NCI-H226 (cell line): ENCODE results near the gene GPRIN2.
A peak's percentile ranks its signal among the peaks of the same experiment; 100 is the strongest.

ENCODE experiments used
- DNase-seq: peaks from one replicate; pipeline ENCODE4 v3.0.0-alpha.2; 2015

GPRIN2 gene

DNA sequence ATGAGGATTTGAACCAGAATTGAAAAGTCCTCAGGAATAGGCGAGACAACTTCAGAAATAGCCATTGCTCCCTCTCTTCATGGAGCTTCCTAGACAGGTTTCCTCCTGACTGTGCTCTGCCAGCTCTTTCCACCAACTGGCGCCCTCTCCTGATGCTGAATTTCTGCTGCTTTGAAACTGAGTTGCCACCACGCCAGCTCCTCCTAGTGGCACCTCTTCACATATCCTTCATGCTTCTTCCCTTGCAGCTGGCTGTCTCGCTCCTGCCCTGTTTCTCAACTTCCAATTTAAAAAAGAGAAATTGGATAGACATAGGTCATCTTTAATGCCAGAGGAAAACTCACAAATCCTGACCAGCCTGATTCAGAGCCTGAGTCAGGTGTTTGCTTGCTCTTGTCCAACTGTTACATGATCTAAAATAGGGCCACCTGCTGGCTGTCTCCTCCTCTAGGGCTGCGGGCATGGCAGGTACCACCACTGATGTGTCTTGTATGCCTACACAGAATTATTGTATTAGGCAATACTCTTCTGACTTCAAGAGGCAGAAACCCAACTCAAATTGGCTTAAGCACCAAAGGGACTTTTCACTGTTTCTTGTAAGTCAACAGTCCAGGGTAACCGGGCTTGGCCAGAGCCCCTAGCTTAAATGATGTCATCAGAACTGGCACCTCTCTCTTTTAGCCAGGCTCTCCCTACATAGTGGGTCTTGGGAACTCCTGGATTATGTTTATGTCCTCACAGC lies 9.3 kb upstream of the GPRIN2 start:
- peak; percentile 59 for DNase-seq

DNA sequence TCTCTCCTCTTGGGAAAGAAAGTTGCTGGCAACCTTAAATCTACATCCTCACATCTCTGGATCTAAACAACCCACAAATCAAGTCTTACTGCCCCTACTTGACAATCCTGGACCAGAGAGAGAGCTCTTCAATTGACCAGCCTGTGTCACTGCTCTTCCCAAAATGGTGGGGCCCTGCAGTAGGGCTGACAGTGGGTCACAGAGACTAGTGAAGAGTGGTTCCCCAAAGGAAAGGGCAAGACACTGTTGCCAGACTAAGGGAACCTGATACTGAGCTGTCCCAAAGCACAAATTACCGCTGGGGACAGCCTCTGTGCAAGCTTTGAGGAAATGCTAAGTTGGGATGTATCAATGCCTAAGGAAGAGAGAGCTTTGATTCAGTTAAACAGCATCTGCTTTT lies 4.5 kb upstream of the GPRIN2 start:
- DNase-seq, result no peak

DNA sequence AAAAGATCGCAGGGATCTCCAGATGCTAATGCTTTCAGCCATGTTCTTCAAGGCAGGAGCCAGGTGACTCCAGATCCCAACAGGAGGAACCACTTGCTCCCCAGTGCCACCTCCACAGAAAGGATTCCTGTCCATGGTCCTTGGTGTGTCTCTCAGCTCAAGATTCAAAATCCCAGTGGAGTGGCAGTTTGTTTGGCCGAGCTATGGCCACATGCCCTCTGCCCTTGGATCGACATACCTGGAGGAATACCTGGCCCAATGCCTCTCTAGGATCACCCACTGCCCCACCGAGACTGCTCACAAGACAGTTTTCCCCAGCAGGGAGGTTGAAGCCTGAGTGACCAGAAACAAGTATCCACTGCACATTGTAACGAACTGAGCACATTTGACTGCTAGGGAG lies 3.9 kb upstream of the GPRIN2 start:
- no peak for DNase-seq

DNA sequence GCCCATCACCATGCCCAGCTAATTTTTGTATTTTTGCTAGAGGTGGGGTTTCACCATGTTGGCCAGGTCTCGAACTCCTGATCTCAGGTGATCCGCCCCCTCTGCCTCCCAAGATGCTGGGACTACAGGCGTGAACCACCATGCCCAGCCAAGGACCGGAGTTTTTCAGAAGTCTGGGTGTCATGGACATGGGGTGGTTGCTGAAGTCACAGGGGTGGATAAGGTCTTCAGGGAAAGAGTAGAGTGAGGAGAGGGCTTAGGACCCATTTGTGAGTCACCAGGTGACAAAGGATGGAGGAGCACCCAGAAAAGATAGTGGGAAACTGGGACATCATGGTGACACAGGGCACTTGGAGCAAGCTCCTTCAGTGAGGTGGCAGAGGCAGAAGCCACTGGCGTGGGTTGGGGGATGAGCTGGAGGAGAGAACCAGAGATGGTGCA lies 2.8 kb upstream of the GPRIN2 start:
- DNase-seq, result no peak

DNA sequence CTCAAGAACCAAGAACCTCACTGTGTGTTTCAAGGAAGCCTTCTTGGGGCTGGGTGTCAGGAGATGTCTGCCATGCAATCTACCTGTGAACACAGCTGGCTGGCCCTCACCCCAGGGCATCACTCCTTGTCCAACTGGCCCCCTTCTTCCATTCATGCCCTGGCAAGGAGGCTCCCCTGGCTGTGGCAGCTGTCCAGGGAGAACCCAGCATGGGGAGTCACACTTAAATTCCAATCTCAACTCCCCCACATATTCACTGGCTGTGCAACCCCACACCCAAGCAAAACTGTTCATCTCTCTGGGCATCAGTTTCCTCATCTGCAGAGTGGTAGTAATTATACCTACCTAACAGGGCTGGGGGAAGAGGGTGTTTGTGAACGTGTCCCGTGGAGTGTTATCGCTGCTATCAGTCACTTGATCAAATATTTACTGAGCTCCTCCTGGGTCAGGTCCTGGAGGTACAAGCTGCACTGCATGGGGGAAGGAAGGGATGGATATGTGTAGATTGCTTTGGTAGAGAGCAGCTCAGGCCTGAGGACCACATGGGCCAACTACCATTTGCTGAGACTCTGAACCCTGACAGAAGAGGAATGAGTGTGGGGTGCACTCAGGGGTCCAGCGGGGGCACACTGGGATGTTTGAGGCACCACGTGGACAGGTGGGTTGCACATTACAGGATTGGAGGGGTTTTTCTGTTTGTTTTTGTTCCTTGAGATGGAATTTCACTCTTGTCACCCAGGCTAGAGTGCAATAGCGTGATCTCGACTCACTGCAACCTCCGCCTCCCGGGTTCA lies 2.1 kb upstream of the GPRIN2 start:
- no peak for DNase-seq

DNA sequence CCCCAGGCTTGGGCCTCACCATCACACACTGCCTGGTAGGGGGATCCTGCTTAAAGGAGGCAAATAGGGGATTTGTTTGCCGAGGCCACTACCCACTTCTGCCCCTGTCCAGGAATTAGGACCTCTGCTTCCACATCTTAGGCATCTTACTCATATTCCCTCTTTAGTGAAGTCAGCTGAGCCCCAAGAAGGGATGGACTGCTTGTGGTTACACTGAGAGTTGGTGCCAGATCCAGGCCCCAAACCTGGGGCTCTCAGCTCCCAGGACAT lies 1.6 kb upstream of the GPRIN2 start:
- no peak for DNase-seq

DNA sequence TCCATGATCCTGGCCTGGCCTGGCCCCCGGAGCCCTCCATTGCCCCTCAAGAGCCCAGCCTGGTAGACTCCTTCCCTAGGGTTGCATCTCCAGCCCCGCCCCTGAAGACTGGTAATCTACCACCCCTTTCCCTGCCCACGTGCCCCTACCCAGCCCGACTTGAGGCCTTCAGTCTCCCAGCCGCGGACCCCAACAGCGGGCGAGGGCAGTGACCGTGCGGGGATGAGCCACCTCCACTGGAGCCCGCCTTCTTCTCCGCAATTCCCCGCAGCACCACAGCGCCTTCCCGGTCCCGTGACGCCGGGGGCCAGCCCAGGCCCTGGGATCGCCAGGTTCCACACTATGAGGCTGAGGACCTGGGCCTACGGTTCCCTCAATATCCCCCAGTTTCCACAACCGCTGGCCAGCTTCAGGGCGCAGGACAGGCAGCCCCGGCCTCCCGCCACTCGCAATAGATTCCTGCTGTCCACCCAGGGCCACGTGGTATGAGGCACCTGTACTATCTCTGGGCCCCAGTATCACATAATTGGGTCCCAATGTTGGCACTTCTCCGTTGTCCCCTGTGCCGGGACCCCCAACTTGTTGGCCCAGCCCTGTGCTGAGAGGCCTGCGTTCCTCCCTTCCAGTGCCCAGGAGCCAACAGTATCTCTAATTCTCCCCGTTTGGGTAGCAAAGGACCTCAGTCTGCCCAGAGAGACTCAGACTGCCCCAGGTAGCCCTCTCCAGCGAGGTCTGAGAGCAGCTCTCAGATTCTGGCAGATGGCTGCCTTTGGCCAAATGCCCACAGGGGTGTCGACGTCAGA lies 1.1 kb upstream of the GPRIN2 start:
- DNase-seq, result no peak

DNA sequence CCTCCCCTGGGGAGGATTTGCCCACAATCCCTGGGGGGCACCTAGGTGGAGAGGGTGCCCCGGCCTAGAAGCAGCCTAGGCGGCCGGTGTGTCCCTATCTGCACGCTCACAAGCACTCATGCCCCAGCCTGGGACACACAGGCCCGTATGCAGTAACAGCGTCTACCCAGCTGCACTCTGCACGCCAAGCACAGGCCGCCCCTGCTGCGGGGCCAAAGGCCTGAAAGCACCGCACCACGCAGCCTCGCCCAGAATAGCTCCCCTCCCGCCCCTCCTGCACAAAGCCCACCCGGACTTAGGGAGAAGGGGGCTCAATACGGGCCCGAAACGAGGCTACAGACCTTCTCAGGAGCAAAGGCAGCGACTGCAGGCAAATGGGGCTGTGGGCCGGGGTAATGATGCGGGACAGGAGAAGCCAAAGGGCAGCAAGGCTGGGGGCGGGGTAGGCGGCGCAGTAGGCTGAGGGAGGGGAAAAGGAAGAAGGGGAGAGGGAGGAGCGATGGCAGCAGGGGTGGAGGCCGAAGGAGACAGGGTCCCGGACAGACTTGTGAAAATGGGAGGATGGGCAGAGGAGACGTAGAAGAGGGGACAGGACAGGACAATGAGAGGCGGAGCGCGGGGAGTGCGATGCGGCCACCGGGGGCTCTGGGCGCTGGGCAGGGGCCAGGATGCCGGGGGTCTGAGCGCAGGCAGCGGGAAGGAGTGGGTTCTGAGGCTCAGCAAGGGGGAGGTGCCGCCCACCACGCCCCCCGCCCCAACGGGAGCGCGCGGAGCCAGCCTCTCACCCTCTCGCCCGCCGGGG lies 544 bp downstream of the GPRIN2 start:
- no peak for DNase-seq

DNA sequence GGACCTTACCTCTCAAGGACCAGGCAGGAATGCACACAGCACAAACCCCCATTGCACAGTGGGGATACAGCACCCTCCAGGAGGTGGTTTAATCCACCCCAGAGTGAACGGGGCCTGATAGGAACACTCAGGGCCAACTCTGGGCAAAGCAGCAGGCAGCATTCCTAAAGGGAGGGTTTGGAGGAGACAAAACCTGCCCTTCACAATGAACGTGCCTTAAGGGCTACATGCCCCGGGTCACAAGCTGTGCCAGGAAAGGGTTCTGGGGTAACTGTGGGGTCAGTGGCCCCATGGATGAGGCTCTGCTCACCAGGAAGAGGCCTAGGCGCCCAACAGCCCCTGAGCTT lies 1.1 kb downstream of the GPRIN2 start:
- DNase-seq, result no peak

DNA sequence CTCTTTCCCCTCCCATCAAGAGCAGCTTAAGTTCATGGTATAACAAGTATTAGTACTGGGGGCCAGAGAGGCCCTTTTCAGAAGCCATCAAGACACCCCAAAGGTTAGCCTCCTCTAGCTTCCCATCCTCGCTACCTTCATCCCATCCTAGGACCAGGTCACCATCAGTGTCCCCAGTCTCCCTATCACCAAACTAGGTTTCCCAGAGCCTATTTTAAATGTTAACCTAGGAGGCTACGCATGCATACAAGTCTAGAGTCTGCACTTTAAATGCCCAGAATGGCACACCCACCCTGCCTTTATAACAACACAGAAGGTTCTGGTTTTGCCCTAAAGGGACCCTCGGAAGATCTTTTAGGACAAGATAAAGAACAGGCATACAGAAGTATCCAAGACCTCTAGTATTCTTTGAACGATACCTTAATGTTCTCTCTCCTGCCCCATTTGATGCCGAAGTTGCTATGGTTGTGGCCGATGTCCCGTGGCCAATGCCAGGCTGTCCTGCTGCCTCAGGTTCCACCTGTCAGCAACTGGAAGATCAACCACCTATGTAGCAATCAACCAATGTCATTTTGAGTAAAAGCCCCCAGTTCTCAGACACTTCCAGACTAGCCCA lies 2.2 kb downstream of the GPRIN2 start:
- no peak for DNase-seq

DNA sequence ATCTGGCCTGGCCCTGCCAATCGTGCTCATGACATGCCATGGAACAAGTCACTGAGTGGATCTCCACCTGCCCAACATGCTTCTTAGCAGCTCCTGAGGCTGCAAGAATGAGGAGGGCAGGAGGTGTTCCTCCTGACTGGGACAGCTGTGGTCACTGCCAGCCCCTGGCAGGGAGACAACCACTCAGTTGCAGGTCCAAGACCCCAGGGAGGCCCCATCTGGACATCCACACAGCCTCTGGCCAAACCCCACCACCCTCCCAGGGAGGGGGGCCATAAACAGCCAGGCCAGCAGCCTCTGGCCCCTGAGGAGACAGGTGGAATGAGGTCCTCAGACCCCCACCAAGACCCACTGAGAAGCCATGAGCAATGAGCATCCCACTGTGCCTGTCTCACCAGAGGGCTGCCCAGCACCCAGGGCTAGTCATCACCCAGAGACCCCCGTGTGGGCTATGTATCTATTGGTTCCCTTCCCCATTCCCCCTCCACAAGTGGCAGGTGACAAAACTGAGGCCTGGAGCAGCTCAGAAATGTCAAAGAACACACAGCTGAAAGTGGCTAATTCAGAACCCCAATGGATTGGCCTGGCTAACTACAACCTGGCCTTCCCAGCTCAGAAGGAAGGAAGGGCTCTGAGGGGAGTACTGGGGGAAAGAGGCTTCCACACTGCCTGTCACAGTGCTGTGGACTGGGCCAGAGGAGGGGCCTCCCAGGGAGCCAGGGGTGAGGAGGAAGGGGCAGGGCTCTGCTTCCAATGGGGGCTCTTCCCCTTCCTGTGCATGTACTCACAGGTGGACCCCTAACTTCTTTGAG lies 3.0 kb downstream of the GPRIN2 start:
- DNase-seq, result no peak

DNA sequence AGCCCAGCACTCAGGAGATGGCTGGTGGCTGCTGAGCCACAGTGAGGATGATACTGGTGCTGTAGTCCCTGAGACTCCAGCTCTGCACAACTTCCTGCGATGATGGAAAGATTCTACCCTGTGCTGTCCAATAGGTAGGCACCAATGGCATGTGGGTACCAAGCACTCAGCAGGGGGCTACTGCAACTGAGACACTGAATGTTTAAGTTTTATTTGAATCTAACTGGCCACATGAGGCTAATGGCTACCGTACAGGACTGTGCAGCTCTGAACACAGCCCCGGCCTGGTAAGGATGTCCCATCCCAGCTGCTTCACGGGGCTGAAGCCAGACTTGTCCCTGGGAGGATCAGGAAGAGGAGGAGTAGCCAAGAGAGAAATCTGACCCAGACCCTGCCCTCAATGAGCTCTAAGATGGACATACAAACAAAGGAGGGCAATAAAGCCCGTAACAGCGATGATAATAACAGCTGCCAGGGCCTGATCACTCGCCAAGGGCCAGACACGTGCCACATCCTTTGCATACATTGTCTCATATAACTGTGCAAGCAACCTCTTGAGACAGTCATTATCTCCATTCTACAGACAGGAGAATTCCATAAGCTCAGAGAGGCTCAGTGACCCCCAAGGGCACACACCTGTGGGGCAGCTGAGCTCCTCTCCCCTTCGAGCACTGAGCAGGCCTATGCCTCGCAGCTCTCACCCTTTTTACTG lies 3.8 kb downstream of the GPRIN2 start:
- DNase-seq, result no peak

DNA sequence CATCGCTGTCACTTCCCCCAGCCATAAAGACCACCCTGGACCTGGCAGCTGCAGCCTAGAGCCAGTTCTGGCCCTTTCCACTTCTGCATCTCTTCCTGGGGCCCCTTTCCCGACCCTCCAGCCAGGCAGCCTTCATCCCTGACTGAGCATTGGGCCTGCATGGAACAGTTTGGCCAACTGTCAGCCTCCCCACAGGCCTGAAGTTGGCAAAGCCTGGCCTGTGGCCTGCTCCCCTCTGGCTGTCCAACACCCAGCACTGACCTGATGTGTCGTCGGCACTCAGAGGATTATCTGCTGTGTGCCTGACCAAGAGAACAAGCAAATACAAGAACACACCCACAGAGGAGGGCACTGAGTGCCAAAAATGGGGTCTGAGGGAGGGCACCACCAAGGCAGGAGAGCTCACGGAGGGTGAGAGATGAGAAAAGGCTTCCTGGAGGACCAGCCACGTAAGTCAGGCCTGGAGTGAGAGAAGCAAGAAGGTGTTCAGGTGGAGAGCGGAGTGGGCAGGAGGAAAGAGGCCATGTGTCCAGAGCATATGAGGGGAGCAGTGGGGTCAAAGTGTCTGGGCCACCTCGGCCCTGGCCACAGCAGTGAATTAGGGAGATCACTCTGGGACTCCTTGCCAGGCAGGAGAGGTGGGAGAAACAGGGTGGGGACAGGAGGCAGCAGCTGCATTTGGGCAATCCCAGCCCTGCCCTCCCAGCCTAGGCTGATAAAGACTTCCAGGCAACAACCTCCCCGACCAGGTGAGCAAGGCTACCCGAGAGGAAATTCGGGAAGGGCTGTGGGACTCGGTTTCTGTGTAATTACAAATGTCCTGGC lies 4.5 kb downstream of the GPRIN2 start:
- DNase-seq, result no peak

DNA sequence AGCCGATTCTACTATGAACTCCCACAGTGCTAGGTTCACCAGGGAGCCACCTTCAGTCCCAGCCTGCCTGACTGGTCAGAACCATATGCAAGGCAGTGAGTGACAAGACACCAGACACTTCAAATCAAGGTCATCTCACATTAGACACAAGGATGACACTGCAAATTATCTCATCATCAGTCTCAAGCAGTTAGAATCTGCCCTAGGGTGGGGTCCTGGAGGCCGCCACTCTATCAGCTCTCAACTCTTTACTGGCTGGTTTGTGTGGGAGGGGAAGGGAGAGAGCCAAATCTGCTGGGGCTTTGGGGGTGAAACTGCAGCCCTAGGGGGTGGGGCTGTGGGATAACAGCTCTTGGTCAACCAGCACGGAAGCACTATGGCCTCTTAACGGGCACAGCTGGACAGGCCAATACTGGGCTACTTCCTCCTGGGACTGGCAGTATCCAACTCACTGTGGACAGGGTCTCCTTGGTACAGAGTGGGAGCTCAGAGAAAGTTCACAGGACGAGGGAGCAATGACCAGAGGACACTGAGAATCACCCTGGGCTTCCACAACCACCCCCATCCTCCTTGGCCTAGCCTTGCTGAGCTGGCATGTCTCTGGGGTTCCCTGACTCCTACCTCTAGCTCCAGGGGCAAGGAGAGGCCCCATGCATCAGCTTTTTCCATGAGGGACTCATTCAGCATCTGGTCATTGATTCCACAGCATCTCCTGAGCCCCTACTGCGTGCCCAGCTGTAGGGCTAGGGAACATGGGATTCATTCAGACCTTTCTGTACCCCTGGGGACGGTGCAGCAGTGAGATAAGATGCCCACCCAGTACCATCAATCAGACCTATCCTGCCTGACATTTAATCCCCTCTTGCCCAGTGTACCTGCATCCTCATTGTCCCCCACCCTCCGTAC lies 5.4 kb downstream of the GPRIN2 start:
- DNase-seq, result no peak

DNA sequence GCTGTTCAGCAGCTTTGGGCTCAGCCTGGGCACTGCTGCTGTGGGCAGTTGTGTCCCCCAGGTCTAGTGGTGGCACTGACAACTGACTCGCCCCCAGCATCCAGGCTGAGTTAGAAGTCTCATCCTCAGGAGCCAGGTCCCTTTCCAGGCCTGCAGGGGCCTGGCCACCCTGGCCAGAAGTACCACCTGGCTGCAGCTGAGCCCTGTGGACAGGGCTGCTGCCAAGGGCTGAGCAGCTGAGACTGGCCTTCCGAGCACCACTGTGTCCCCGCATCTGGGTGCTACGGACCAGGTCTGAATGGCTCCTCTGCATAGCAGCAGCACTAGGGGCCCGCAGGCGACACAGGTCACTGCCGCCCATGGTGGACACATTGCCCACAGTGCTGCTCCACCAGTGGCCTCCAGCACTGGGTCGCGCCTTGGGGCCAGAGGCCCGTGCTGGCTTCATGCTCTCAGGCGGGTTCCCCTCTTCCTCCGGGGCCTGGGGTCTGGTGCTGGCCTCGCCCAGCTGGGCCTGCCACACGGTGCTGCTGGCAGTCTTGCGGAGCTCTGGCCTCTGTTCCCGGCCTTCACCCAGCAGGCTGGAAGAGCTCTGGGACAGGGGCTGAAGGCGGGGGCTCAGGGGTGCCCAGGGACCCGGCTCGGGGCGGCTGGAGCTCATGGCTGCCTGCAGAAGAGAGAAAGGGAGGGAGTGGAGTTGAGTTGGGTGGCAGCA lies 6.2 kb downstream of the GPRIN2 start:
- DNase-seq, result no peak

DNA sequence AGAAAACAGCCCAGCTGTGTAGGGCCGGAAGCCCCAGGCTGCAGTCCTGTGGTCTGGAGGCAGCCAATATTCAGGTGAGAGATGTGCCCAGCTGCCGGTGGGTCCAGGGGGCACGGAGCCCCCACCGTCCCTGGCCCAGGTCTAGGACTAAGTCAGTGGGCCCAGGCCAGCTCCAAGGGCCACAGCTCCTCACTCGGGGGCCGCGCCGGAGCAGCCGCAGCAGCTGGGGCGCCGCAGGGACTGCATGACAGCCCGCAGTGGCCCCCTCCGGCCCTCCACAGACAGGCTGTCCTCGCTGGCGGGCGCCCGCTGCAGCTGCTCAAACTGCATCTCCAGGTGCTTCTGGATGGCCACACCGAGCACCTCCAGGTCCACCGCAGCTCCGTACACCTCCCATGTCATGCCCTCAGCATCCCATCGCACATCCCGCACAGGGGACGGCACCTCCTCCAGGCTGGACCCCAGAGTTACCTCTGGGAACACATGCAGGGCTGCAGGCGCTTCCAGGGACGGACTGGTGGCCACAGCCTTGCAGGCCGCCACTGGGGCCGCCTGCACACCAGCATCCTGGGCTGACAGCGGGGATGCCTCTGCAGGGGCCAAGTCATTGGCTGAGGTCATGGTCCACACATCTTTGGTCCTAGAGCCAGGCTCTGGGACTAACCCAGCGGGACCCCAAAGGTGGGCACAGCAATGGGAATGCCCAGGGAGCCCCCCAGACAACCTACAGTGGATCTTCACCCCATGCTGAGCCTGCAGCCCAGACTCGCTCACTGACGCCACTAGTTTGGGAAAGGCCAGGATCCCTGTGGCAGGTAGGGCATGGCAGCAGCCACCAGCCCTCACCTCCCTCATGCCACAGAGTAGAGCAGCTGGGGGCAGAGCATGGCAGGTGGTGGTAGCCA lies 7.0 kb downstream of the GPRIN2 start:
- no peak for DNase-seq

DNA sequence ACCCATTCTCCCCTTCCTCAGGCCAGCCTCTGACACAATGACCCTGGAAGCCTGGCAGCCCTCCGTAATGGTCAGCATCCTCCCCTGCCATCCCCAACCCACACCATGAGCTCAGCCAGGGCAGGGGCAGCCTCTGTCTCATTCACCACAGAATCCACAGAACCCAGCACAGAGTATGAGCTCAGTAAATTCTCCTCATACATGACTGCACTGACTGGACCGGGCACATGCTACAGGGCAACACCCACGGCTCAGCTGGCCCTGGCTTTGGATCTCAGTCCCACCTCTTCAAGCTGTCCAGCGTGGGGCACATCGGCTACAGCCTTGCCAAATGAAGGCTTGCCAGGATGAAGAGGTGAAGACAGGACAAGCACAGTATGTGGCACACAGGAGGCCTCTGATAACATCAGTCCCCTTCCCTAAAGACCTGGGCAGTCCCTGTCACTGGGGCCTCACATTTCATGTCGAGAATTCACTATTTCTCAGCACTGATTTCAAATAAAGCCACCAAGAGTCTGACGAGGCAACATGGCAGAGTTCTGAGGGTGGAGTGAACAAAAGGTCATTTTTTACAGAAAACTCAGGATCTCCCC lies 7.9 kb downstream of the GPRIN2 start:
- peak; percentile 41 for DNase-seq
